K562 (cell line): ENCODE results near the gene LRP1B. TPM values are rescaled to one million over a fixed set of nuclear protein-coding genes. Genes with fewer than 3 reads are reported as not detected.

Experiments used
- ATAC-seq: fragments of 200-7000 bp; cut with Tn5 transposase; 3 replicates; pipeline ENCODE4 v1.9.1; 2020; ENCODE audit warnings: moderate library complexity
- BruUV-seq: library from RNA; stranded (reverse); fragments of 400-500 nt; replicated peaks from 2 replicates; lab custom pipeline; 2021; lab: Mats Ljungman, UMichigan
- CTCF ChIA-PET: fragments of 300-600 bp; formaldehyde crosslinking; extraction: SDS; loops from one replicate; lab custom pipeline; 2021; ENCODE audit warnings: low intra/inter-chr PET ratio; lab: Yijun Ruan, JAX
- POLR2A ChIA-PET: fragments of 300-600, 350-650 bp; sonication (Branson Sonifier 250); formaldehyde crosslinking; extraction: SDS; loops from one replicate; lab custom pipeline; 2021; ENCODE audit warnings: antibody characterized with exemption, inconsistent platforms; lab: Yijun Ruan, JAX
- DNase-seq, 4 experiments: peaks; one replicate each; pipeline versions ENCODE4 v3.0.0 to v3.0.0-alpha.2; 2011 to 2018; ENCODE audit warnings: low spot score in 3 of 4, mixed read lengths in 3 of 4; ENCODE audit errors: extremely low read depth in 1 of 4
- FAIRE-seq: peaks from 2 replicates; lab custom pipeline; 2011; peaks lifted over from hg19 to GRCh38; lab: Jason Lieb, UNC
- H2AFZ ChIP-seq: 2 replicates; pipeline ENCODE4 v1.6.0; 2011; ENCODE audit warnings: low read depth, low read length, control low read depth, inconsistent platforms
- H3K27ac ChIP-seq: fragments of 200-600 bp; 3 replicates; pipeline ENCODE4 v1.8.0; 2011; ENCODE audit warnings: low read depth, mild to moderate bottlenecking, control low read depth, inconsistent platforms, low read length, moderate library complexity, mixed read lengths; ENCODE audit errors: extremely low read depth
- H3K27me3 ChIP-seq, 2 experiments: fragments of 300-600 bp in 1 of 2; 2 replicates in 1 of 2; 3 replicates in 1 of 2; pipeline versions ENCODE4 v1.6.0 to v1.8.0; 2011; ENCODE audit warnings: inconsistent platforms in 2 of 2, low read length in 2 of 2, mild to moderate bottlenecking in 1 of 2, mixed read lengths in 1 of 2, moderate library complexity in 1 of 2; ENCODE audit not compliant: control insufficient read depth in 2 of 2, insufficient read depth in 2 of 2
- H3K36me3 ChIP-seq: fragments of 300-600 bp; 3 replicates; pipeline ENCODE4 v1.8.0; 2011; ENCODE audit warnings: mild to moderate bottlenecking, low read length, inconsistent platforms; ENCODE audit not compliant: control insufficient read depth, insufficient read depth
- H3K4me1 ChIP-seq, 2 experiments: fragments of 200-600 bp in 1 of 2; replicated peaks in 1 of 2; 2 replicates in 1 of 2; 3 replicates in 1 of 2; pipeline versions ENCODE4 v1.5.1 to v1.8.0; 2011; ENCODE audit warnings: inconsistent platforms in 2 of 2, low read length in 2 of 2, mild to moderate bottlenecking in 1 of 2, mixed read lengths in 1 of 2, moderate library complexity in 1 of 2; ENCODE audit not compliant: control insufficient read depth in 2 of 2, insufficient read depth in 2 of 2
- H3K4me2 ChIP-seq: 2 replicates; pipeline ENCODE4 v1.6.1; 2011; ENCODE audit warnings: low read length, control low read depth, inconsistent platforms, mixed read lengths; ENCODE audit not compliant: insufficient read depth
- H3K4me3 ChIP-seq: fragments of 200-600 bp; sonication (generic), shearing (Covaris generic); 2 replicates; pipeline ENCODE4 v1.5.1; 2016; ENCODE audit warnings: control low read depth, inconsistent platforms
- H3K79me2 ChIP-seq: fragments of 200-600 bp; 3 replicates; pipeline ENCODE4 v1.8.0; 2011; ENCODE audit warnings: low read length, inconsistent platforms; ENCODE audit not compliant: control insufficient read depth, insufficient read depth
- H3K9ac ChIP-seq, 2 experiments: 2 replicates each; pipeline versions ENCODE4 v1.6.0 to v1.6.1; 2011; ENCODE audit warnings: low read depth in 2 of 2, low read length in 2 of 2, control low read depth in 1 of 2, inconsistent platforms in 1 of 2, mild to moderate bottlenecking in 1 of 2, mixed read lengths in 1 of 2; ENCODE audit not compliant: insufficient read depth in 1 of 2
- H3K9me1 ChIP-seq: one replicate; pipeline ENCODE4 v1.6.0; 2011; ENCODE audit warnings: inconsistent platforms, mild to moderate bottlenecking, low read length, moderate library complexity; ENCODE audit not compliant: control insufficient read depth, insufficient read depth
- H3K9me3 ChIP-seq: replicated peaks from 2 replicates; pipeline ENCODE4 v1.5.1; 2011; ENCODE audit warnings: low read depth, low read length, inconsistent platforms; ENCODE audit not compliant: control insufficient read depth, insufficient read depth
- H4K20me1 ChIP-seq: replicated peaks from 2 replicates; pipeline ENCODE4 v1.6.1; 2011; ENCODE audit warnings: low read length, inconsistent platforms, mixed read lengths; ENCODE audit not compliant: control insufficient read depth, insufficient read depth
- ARID1B ChIP-seq: fragments of 450-650 bp; IDR thresholded peaks from 2 replicates; pipeline ENCODE4 v1.6.1; 2016; ENCODE audit warnings: antibody characterized with exemption, mild to moderate bottlenecking, inconsistent platforms
- CBX8 ChIP-seq: fragments of 200-600 bp; sonication (generic); IDR thresholded peaks from 2 replicates; pipeline ENCODE4 v1.6.1; 2012; ENCODE audit warnings: borderline replicate concordance, mixed run types, low read depth, mild to moderate bottlenecking, moderate library complexity, mixed read lengths, low read length, control low read depth, inconsistent platforms; ENCODE audit not compliant: poor library complexity, severe bottlenecking; ENCODE audit errors: extremely low read depth
- JUN ChIP-seq, 2 experiments: sonication (generic) in 1 of 2; formaldehyde crosslinking in 1 of 2; IDR thresholded peaks; 2 replicates each; pipeline versions ENCODE4 v1.6.1 to v1.8.0; 2012 to 2022; ENCODE audit warnings: borderline replicate concordance in 2 of 2, mild to moderate bottlenecking in 2 of 2, improper control_type of control experiment in 1 of 2, low read depth in 1 of 2, low read length in 1 of 2, missing genetic modification reagents in 1 of 2
- KAT7 ChIP-seq: sonication (generic); formaldehyde crosslinking; IDR thresholded peaks from 2 replicates; pipeline ENCODE4 v1.8.0; 2022; ENCODE audit warnings: missing genetic modification reagents, mild to moderate bottlenecking, borderline replicate concordance
- MAFF ChIP-seq: IDR thresholded peaks from 2 replicates; pipeline ENCODE4 v1.6.1; 2012; ENCODE audit warnings: low read length, improper control_type of control experiment
- MAFG ChIP-seq: fragments of 450-650 bp; conservative IDR thresholded peaks from 2 replicates; pipeline ENCODE4 v1.6.1; 2016; ENCODE audit warnings: missing genetic modification characterization, missing compliant biosample characterization
- MCM7 ChIP-seq, 2 experiments: fragments of 450-650 bp; IDR thresholded peaks; 2 replicates each; pipeline ENCODE4 v1.6.1; 2016 to 2018
- MTA1 ChIP-seq: fragments of 450-650 bp; IDR thresholded peaks from 2 replicates; pipeline ENCODE4 v1.6.1; 2017; ENCODE audit warnings: borderline replicate concordance
- MYC ChIP-seq, 2 experiments: fragments of 250-450 bp in 1 of 2; sonication (Bioruptor Pico) in 1 of 2; IDR thresholded peaks; 2 replicates each; pipeline versions ENCODE4 v1.5.1 to v1.6.1; 2012 to 2021; ENCODE audit warnings: low read depth in 2 of 2, borderline replicate concordance in 1 of 2, improper control_type of control experiment in 1 of 2, low read length in 1 of 2, mild to moderate bottlenecking in 1 of 2, moderate library complexity in 1 of 2
- NFIX ChIP-seq: fragments of 250-450 bp; sonication (Bioruptor Pico); IDR thresholded peaks from 2 replicates; pipeline ENCODE4 v1.4.0; 2020; ENCODE audit warnings: low read depth, mild to moderate bottlenecking, moderate library complexity
- RBM22 ChIP-seq: fragments of 200-400 bp; formaldehyde crosslinking; IDR thresholded peaks from 2 replicates; pipeline ENCODE4 v1.6.1; 2018; ENCODE audit warnings: low read length, low read depth; ENCODE audit not compliant: poor library complexity, severe bottlenecking
- ZNF316 ChIP-seq: fragments of 450-650 bp; IDR thresholded peaks from 2 replicates; pipeline ENCODE4 v1.6.1; 2016
- WGBS: fragments of 100-300 bp; shearing (Covaris generic); methylation state at CpG from one replicate; pipeline ENCODE4 v1.1.6; 2016; ENCODE audit warnings: low coverage, mixed read lengths; ENCODE audit not compliant: insufficient coverage; ENCODE audit errors: missing lambda C conversion rate; 5-methylcytosine and 5-hydroxymethylcytosine counted together
- in situ Hi-C: fragments of 300-500 bp; cut with MboI; formaldehyde crosslinking; loops from 4 replicates; pipeline ENCODE4 v1.15.0; 2018; ENCODE audit warnings: inconsistent platforms, mixed read lengths
- intact Hi-C: fragments of 100-400 bp; cut with micrococcal nuclease; formaldehyde crosslinking; loops from 2 replicates; pipeline ENCODE4 v1.14.2; 2022
- polyA plus RNA-seq, 8 experiments: library from polyadenylated mRNA; depleted of rRNA in 4 of 8; stranded (reverse) in 5 of 8; unstranded in 3 of 8; fragments of >200 nt; fragmentation: Nextera tagmentation in 2 of 8; fragmentation: Illumina TruSeq in 1 of 8; extraction: Ambion mirVana in 2 of 8; extraction: Trizol in 1 of 8; gene quantifications; 2 replicates each; pipeline versions ENCODE4 v1.2.1 to v1.2.3, GENCODE V29; 2011 to 2014; ENCODE audit warnings: inconsistent platforms in 1 of 8, missing spikeins in 1 of 8
- total RNA-seq, 7 experiments: library from RNA; depleted of rRNA in 6 of 7; stranded (reverse); fragments of >200 nt in 6 of 7; fragmentation: Illumina TruSeq in 2 of 7; extraction: Trizol in 2 of 7; gene quantifications; 2 replicates each; pipeline versions ENCODE4 v1.2.1 to v1.2.3, GENCODE V29; 2011 to 2021; ENCODE audit warnings: low replicate concordance in 1 of 7
- TF ChIP-seq, protein P1 (sequence below): fragments of 450-650 bp; IDR thresholded peaks from 2 replicates; pipeline ENCODE4 v1.6.1; 2014; ENCODE audit warnings: low read depth, mild to moderate bottlenecking, moderate library complexity, borderline replicate concordance
- TF ChIP-seq, protein P2 (sequence below): fragments of 450-650 bp; IDR thresholded peaks from 2 replicates; pipeline ENCODE4 v1.6.1; 2016; ENCODE audit warnings: missing biosample characterization, missing genetic modification characterization

Gene LRP1B
- total and polyA plus RNA-seq, 9 of the 15 experiments (the other 6 are each of a cell fraction or from before 2014, with no cell fraction given), result not detected

DNA sequence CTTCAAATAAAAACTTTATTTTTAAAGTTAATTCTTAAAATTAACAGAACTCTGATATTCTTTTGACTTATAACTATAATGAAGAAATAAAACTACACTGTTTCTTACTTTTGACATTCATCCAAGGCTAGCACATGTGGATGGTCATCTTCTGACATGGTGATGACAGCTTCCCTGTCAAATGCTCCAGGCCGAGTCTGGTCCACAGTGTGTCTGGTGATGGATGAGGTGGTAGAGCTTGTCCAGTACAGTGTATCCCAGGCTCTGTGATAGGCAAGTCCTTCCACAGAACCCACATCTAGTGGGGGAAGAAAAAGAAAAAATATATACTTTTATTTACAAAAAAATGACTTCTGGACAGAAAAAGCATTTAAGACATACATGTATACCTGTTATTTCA, 1529.5 kb downstream of the LRP1B start:
- H3K9me1 ChIP-seq, result no peaks in the 10 kb centered on the region
- BruUV-seq, result no TSS peak
- H3K79me2 ChIP-seq, result no peaks in the 10 kb centered on the region
- POLR2A ChIA-PET, result no interaction called here
- CTCF ChIA-PET, result no interaction called here
- no peak for ATAC-seq
- H3K27ac ChIP-seq, result no peak overlapping the region
- no peak overlapping the region for H3K4me2 ChIP-seq
- DNase-seq, result no peak
- no peaks in the 10 kb centered on the region for H3K27me3 ChIP-seq
- no peak overlapping the region for H3K9ac ChIP-seq
- no peaks in the 10 kb centered on the region for H3K36me3 ChIP-seq
- intact Hi-C loops, result no loop called here
- FAIRE-seq, result no peak
- WGBS, result 0% methylated on average over 1 of the region's 1 CpG
- no peak overlapping the region for H3K4me3 ChIP-seq
- in situ Hi-C loops, result no loop called here
- peaks cover 2% of the 10 kb centered on the region for H3K9me3 ChIP-seq
- H3K4me1 ChIP-seq, result no peaks in the 10 kb centered on the region
- H4K20me1 ChIP-seq, result no peaks in the 10 kb centered on the region
- no peak overlapping the region for H2AFZ ChIP-seq
- TF ChIP-seq KAT7 (CRISPR knock-in tag) (no peak), MYC (IDR thresholded peaks at IDR 0.05; ENCODE audit: low read depth, low read length) (no peak), MYC (CRISPR knock-in tag; IDR thresholded peaks at IDR 0.05; ENCODE audit: borderline replicate concordance, low read depth) (no peak)
- TF ChIP-seq, all 486 proteins: peak for 0

DNA sequence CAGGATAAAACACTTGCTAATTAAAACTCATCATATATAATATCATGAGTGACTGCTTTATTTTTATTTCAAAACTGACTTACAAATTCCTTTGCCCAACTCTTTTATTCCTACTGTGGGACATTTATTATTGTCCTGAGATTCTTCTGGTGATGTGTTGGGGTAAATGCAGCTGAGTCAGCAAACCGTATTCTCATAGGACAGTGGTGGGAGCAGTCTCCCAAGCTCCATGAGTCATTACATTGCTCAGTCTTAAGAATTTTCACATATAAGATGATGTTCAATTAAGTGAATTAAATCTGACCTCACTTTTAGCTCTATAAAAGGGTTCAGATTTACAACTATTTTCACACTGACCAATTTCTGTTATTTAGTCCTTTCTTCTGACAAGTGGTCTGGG, 1530.7 kb downstream of the LRP1B start:
- no peak overlapping the region for H2AFZ ChIP-seq
- ATAC-seq (no peak), FAIRE-seq (no peak), DNase-seq (no peak)
- H3K36me3 ChIP-seq, result no peaks in the 10 kb centered on the region
- POLR2A ChIA-PET, result no interaction called here
- no peak overlapping the region for H3K27ac ChIP-seq
- no peaks in the 10 kb centered on the region for H4K20me1 ChIP-seq
- intact Hi-C loops, result no loop called here
- WGBS, result no CpG with 5 or more reads among the region's 1 CpG
- peaks cover 2% of the 10 kb centered on the region for H3K9me3 ChIP-seq
- no peak overlapping the region for H3K4me3 ChIP-seq
- no peaks in the 10 kb centered on the region for H3K27me3 ChIP-seq
- no peaks in the 10 kb centered on the region for H3K9me1 ChIP-seq
- no peak overlapping the region for H3K9ac ChIP-seq
- in situ Hi-C loops, result no loop called here
- no peaks in the 10 kb centered on the region for H3K79me2 ChIP-seq
- CTCF ChIA-PET, result no interaction called here
- H3K4me2 ChIP-seq, result no peak overlapping the region
- no TSS peak for BruUV-seq
- no peaks in the 10 kb centered on the region for H3K4me1 ChIP-seq
- no peak for TF ChIP-seq JUN (IDR thresholded peaks at IDR 0.05; ENCODE audit: borderline replicate concordance, low read depth, low read length)
- TF ChIP-seq JUN (CRISPR knock-in tag; IDR thresholded peaks at IDR 0.05; ENCODE audit: borderline replicate concordance), result no peak
- peak; percentile 58 for TF ChIP-seq ZNF316
- TF ChIP-seq MCM7 (IDR thresholded peaks at IDR 0.05), result no peak
- TF ChIP-seq MTA1, result no peak
- peak; percentile 38; the same call in 1 of the 2 replicates for TF ChIP-seq MAFG (tag)
- no peak for TF ChIP-seq CBX8
- TF ChIP-seq, protein P1, sequence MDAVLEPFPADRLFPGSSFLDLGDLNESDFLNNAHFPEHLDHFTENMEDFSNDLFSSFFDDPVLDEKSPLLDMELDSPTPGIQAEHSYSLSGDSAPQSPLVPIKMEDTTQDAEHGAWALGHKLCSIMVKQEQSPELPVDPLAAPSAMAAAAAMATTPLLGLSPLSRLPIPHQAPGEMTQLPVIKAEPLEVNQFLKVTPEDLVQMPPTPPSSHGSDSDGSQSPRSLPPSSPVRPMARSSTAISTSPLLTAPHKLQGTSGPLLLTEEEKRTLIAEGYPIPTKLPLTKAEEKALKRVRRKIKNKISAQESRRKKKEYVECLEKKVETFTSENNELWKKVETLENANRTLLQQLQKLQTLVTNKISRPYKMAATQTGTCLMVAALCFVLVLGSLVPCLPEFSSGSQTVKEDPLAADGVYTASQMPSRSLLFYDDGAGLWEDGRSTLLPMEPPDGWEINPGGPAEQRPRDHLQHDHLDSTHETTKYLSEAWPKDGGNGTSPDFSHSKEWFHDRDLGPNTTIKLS, result no peak
- no peak for TF ChIP-seq ARID1B
- no peak for TF ChIP-seq RBM22
- TF ChIP-seq, protein P2, sequence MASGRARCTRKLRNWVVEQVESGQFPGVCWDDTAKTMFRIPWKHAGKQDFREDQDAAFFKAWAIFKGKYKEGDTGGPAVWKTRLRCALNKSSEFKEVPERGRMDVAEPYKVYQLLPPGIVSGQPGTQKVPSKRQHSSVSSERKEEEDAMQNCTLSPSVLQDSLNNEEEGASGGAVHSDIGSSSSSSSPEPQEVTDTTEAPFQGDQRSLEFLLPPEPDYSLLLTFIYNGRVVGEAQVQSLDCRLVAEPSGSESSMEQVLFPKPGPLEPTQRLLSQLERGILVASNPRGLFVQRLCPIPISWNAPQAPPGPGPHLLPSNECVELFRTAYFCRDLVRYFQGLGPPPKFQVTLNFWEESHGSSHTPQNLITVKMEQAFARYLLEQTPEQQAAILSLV (tag), result no peak
- TF ChIP-seq MAFF, result peak; percentile 62
- TF ChIP-seq NFIX (CRISPR knock-in tag), result no peak
